ENCODE data around the gene CLN6. TPM values are rescaled to one million over a fixed set of nuclear protein-coding genes. Genes with fewer than 3 reads are reported as not detected.

Gene CLN6
- total RNA-seq, 1 donor from 2014 or later = 43.0 TPM

- Mint-ChIP-seq H3K27ac (peak overlapping the region; percentile 39), H3K4me3 (no peak overlapping the region), H3K27me3 (no peaks in the 10 kb centered on the region), H3K36me3 (no peaks in the 10 kb centered on the region), H3K4me1 (ENCODE audit: unreplicated experiment) (peaks cover 23% of the 10 kb centered on the region), H3K9me3 (no peaks in the 10 kb centered on the region)
- no peak for TF ChIP-seq CTCF (conservative IDR thresholded peaks at IDR 0.05)
- peak; percentile 52 for DNase-seq (ENCODE audit: extremely low spot score, unreplicated experiment)
Measured at GRCh38 chr15:68206711-68207151, 22.8 kb downstream of the CLN6 start.

- no peak for DNase-seq (ENCODE audit: extremely low spot score, unreplicated experiment)
- no peak for TF ChIP-seq CTCF (conservative IDR thresholded peaks at IDR 0.05)
- peaks cover 26% of the 10 kb centered on the region for H3K4me1 Mint-ChIP-seq (ENCODE audit: unreplicated experiment)
- no peaks in the 10 kb centered on the region for H3K9me3 Mint-ChIP-seq
- H3K27ac Mint-ChIP-seq = peak overlapping the region; percentile 61
- no peak overlapping the region for H3K4me3 Mint-ChIP-seq
- H3K36me3 Mint-ChIP-seq = no peaks in the 10 kb centered on the region
- H3K27me3 Mint-ChIP-seq = no peaks in the 10 kb centered on the region
Measured at GRCh38 chr15:68205954-68206539, 23.5 kb downstream of the CLN6 start.

GRCh38 chr15:68205558-68205944 lies 24.0 kb downstream of the CLN6 start:
- no peaks in the 10 kb centered on the region for H3K27me3 Mint-ChIP-seq
- peak overlapping the region; percentile 41 for H3K4me3 Mint-ChIP-seq
- peaks cover 26% of the 10 kb centered on the region for H3K4me1 Mint-ChIP-seq (ENCODE audit: unreplicated experiment)
- H3K9me3 Mint-ChIP-seq = no peaks in the 10 kb centered on the region
- no peak for TF ChIP-seq CTCF (conservative IDR thresholded peaks at IDR 0.05)
- DNase-seq (ENCODE audit: extremely low spot score, unreplicated experiment) = no peak
- no peaks in the 10 kb centered on the region for H3K36me3 Mint-ChIP-seq
- peak overlapping the region; percentile 61 for H3K27ac Mint-ChIP-seq

- no peak for TF ChIP-seq CTCF (conservative IDR thresholded peaks at IDR 0.05)
- DNase-seq (ENCODE audit: extremely low spot score, unreplicated experiment) = peak; percentile 66
- Mint-ChIP-seq H3K4me3 (peak within 1 kb of the TSS; percentile 41), H3K9me3 (no peaks in the 10 kb centered on the region), H3K4me1 (ENCODE audit: unreplicated experiment) (peaks cover 26% of the 10 kb centered on the region), H3K36me3 (no peaks in the 10 kb centered on the region), H3K27me3 (no peaks in the 10 kb centered on the region), H3K27ac (peak within 1 kb of the TSS; percentile 61)
Measured at GRCh38 chr15:68204776-68205557, 24.6 kb downstream of the CLN6 start, which contains the start of gene CALML4. Gene CALML4 (minus strand): TSS chr15:68205332. CDS start chr15:68205247, 85 bp downstream.

GRCh38 chr15:68204361-68204760 lies 25.2 kb downstream of the CLN6 start:
- DNase-seq (ENCODE audit: extremely low spot score, unreplicated experiment) = peak; percentile 36
- peaks cover 31% of the 10 kb centered on the region for H3K4me1 Mint-ChIP-seq (ENCODE audit: unreplicated experiment)
- H3K27me3 Mint-ChIP-seq = no peaks in the 10 kb centered on the region
- TF ChIP-seq CTCF (conservative IDR thresholded peaks at IDR 0.05) = no peak
- H3K27ac Mint-ChIP-seq = peak overlapping the region; percentile 61
- no peak overlapping the region for H3K4me3 Mint-ChIP-seq
- no peaks in the 10 kb centered on the region for H3K9me3 Mint-ChIP-seq
- H3K36me3 Mint-ChIP-seq = no peaks in the 10 kb centered on the region
